Activated CD8-positive, alpha-beta memory T cell treated with anti-CD3 and anti-CD28 coated beads, Interleukin-2, amount 50 U/mL, for 24 hours (primary cell): ENCODE measurements around the gene PTPRQ.
"Not testable (repeated sequence)": the region's sequence is repeated elsewhere in the genome, so short reads cannot be mapped to it uniquely, and the experiment has no call there.

Experiments
- DNase-seq: peaks from one replicate; pipeline ENCODE4 v3.0.0-alpha.2; 2020; ENCODE audit errors: extremely low read depth

PTPRQ gene

DNA sequence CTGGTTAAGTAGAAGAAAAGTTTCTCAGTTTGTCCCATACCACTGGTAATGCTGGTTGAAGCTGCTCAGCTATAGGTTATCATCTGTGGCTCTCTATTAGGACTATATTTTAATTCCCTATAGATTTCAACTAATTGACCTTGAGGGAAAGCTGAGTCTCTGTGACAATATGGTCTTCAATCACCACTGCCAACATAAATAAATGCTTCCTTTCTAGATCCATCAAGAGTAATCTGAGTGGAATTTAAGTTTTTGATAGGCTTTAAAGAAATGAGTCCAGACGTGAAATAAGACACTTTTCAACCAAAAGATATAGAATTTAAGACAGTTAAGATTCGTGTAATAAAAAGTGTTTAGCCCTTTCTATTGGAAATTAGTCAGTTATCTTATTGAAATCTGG lies 199.9 kb downstream of the PTPRQ start:
- no peak for DNase-seq

GRCh38 chr12:80648881-80649280 lies 204.8 kb downstream of the PTPRQ start:
- no peak for DNase-seq

DNA sequence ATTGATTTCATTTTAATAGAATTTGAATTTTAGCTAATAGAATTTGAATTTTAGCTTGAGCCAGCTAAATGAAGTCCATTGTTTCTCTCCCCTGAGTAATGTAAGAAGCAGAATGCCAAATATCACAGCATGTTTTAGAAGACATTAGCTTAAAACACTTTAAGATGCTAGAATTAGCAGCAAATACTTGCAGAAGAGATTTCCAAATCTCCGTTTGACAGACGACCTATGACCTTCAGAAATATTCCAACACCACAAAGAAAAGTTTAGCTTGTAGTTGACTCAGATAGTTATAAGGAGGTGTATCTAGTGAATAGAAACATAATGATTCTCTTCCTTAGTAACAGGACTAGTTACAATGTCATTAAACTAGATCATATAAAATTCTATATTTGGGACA lies 211.7 kb downstream of the PTPRQ start:
- DNase-seq = no peak

DNA sequence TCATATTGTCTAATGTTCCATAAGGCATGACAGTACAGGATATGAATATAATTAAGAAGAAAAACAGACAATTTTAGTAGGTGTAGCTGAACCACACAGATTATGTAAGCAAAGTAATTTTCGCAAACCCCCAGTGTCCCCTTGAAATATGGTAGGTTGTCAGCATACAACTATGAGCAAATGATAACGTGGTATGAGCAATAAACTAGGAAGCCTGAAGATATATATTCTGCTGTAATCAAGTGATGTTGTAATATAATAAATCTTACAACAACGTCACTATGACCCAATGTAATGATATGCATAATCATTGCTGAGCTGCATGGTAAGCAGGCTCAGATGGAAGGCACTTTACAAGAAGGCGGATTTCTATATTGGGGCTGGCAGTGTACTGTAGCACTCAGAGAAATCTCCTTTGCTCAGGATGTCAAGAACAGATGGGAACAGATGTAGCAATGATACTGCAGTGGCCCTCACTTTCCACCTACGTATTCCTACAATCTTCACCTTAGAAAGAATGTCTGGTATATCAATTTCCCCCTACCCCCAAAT lies 215.6 kb downstream of the PTPRQ start:
- DNase-seq = no peak

DNA sequence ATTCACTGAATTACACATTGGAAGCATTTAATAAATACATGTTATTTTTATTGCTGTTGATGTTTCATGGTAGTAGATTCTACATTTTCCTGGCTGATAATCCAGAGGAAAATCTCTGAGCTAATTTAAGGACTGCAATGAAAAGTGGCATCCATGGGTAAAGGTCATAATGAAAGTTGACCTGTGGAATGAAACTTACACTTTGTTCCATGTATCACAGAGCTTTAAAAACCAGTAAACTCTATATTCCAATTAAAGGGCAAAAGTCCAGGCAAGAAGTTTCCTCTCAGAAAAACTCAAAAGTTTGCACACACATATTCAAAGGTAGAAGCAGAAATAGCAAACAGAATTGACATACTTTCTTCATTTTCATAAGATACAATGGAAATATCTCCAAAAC lies 218.6 kb downstream of the PTPRQ start:
- DNase-seq = no peak

DNA sequence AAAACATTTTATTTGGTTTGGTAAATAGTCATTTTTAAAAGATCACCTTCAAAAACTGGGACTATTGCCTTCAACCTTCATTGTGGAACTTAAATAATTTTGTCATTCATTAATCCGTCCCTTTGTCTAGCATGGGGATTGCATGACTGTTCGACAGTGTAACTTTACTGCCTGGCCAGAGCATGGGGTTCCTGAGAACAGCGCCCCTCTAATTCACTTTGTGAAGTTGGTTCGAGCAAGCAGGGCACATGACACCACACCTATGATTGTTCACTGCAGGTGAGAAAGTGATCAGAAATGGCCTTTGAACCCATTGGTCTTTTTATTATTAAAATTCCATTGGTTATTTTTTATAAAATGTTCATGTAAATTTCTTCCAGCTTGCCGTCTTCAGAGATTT lies 226.2 kb downstream of the PTPRQ start:
- no peak for DNase-seq

DNA sequence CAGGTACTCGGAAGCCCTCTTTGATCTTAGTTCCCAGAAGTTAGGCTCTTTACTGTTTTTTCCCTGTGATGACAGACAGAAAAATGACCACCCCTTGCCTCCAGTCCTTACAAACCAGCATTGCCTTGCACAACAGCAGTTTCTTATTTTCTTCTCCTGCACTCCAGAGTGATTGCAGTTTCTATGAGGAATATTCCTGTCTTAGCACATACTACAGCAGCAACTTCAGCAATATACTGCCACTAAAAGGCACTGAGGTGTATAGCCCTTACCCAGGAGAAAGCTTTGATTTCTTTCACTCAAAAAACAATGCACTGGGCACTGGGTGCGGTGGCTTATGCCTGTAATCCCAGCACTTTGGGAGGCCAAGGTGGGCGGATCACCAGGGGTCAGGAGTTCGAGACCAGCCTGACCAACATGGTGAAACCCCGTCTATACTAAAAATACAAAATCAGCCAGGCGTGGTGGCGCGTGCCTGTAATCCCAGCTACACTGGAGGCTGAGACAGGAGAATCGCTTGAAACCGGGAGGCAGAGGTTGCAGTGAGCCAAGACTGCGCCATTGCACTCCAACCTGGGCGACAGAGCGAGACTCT lies 232.1 kb downstream of the PTPRQ start:
- not testable (repeated sequence) for DNase-seq

- no peak for DNase-seq
Measured at GRCh38 chr12:80676856-80677255, 232.8 kb downstream of the PTPRQ start.

GRCh38 chr12:80677994-80678393 lies 234.0 kb downstream of the PTPRQ start:
- no peak for DNase-seq

GRCh38 chr12:80679346-80680131 lies 235.5 kb downstream of the PTPRQ start:
- no peak for DNase-seq

- DNase-seq = no peak
Measured at GRCh38 chr12:80681287-80681686, 237.3 kb downstream of the PTPRQ start.

- no peak for DNase-seq
Measured at GRCh38 chr12:80681786-80682185, 237.8 kb downstream of the PTPRQ start.

- DNase-seq = no peak
Measured at GRCh38 chr12:80684077-80684495, 240.1 kb downstream of the PTPRQ start.

- DNase-seq = no peak
Measured at GRCh38 chr12:80690090-80690489, 246.1 kb downstream of the PTPRQ start.

DNA sequence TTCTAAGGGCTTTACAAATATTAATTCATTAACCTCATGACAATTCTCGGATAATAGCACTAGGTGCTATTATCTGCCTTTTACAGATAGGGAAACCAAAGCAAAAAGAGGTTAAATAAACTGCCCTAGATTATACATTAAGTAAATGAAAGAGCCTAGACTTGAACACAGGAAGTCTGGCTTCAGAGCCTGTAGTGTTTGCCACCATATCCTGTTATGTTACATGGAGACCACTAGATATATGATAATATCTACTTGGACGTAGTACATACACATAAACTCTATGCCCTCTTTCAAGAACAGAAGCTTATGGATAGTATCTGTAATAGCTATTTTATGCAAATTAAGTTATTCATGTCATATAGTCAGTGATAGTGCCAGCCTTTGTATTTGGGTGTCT lies 246.5 kb downstream of the PTPRQ start:
- no peak for DNase-seq

GRCh38 chr12:80692114-80692513 lies 248.1 kb downstream of the PTPRQ start:
- no peak for DNase-seq

DNA sequence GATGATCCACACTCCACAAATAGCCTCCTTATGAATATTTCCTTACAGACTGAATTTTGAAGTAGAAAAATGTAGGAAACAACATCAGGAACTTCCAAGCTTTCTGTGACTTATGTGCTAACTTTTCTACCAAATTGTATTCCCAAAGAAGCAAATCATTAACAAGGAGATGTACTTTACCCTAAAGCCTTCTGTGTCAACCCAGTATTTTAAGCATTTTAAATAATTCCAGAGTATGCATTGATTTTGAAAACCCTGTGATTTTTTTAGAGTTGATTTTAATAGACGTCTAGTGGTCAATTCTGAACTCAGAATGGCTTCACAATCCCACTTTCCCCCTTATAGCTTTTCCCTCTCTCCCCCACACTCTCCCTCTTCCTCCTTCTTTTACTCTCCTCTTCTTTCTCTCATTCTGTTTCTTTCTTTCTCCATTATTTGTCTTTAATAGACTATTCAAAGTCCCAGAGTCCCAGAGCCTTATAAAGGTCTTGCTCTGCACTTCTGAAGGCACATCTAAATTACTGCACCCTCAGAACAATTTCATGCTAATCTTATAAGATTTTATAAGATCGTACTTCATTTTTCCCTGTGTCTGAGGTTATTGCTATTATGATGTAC lies 253.3 kb downstream of the PTPRQ start:
- no peak for DNase-seq

DNA sequence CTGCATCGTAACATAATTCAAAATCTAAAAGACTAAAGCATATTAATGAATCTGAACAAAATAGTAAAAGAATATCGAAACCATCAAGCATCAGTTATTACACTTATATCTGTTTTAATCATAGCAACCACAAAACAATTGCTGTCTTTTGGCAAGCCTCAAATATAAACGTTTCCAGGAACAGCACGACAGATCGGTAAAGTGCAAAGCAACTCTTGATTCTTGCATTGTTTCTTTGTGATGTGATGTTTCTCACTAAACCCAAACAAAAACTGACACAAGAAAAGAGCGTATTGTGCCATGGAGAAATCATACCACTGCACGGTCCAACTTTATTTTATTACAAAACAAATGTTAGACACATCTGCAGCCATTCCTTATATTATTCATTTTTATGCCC lies 254.2 kb downstream of the PTPRQ start:
- no peak for DNase-seq

GRCh38 chr12:80698847-80699542 lies 255.0 kb downstream of the PTPRQ start:
- DNase-seq = no peak

DNA sequence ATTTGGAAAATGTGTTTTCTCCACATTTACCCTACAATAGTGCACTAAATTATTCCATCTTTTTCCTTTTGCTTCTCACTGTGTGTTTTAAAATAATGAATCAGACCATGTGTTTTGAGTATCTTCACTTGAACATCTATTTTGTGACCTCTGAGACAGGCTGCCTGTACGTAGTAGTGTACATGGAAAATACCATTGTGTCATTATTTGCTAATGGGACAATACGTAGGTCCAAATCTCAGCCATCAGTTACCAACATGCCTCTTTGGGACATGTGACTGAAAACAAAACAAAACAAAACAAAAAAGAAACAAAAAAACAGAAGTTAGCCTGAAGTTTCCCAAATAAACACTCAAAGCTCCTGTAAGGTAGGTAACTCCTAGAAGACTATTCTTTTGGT lies 256.3 kb downstream of the PTPRQ start:
- no peak for DNase-seq

- no peak for DNase-seq
Measured at GRCh38 chr12:80701388-80701787, 257.4 kb downstream of the PTPRQ start.
